Measurements from ENCODE around the gene NECAB3.

GRCh38 chr20:33673410-33674293 lies 576 bp downstream of the NECAB3 start:
- TF ChIP-seq CTCF (IDR thresholded peaks at IDR 0.05; ENCODE audit: low read length) (no peak), EZH2 (IDR thresholded peaks at IDR 0.05; ENCODE audit: borderline replicate concordance, low read length) (no peak)
